ENCODE measurements around the gene CHCHD6. TPM values are rescaled to one million over a fixed set of nuclear protein-coding genes. Genes with fewer than 3 reads are reported as not detected.

Gene CHCHD6
- total RNA-seq, 1 donor from 2014 or later = 13.1 TPM

DNA sequence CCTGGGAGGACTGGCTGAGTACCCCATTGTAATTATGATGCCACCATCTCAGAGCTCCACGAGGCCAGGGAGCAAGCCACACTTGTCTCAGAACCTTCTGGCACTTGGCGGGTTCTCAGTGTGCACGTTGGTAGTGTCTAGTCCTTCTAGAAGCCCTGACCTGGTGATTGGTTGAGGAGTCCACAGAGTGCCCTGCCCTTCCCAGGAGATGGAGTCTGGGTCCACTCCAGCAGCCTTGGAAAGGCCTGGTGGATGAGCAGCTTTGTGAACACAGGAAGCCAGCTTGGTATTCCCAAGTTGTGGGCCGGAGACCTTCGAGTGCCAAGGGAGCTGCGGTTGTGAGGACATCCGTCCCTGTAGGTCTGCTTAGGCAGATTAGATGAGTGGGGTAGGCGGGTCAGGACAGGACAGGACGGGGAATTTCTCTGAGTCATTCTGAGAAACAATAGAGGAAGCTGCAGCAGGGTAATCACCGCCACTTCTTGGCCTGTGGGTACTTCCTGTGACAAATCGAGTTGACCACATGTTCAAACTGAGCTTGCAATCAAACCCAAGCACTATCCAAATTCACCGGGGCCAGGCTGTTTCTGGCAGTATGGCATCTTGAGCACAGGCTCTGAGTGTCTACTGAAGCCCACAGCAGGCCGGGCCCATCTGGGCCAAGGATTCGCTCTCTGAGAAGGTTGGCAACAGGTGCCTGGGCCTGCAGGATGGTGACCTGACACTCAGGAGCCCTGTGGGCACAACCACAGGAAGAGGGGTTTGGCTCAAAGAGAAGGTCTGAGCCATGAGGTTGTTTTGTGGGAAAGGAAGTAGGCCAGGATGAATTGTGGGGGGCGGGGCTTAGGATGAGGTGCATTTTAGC lies 207.4 kb downstream of the CHCHD6 start:
- Mint-ChIP-seq H3K4me3 (ENCODE audit: unreplicated experiment) (no peak overlapping the region), H3K4me1 (ENCODE audit: unreplicated experiment) (peaks cover 23% of the 10 kb centered on the region), H3K36me3 (ENCODE audit: unreplicated experiment) (no peaks in the 10 kb centered on the region), H3K27me3 (ENCODE audit: unreplicated experiment) (no peaks in the 10 kb centered on the region), H3K9me3 (ENCODE audit: unreplicated experiment) (no peaks in the 10 kb centered on the region), H3K27ac (ENCODE audit: unreplicated experiment) (peak overlapping the region; percentile 73)
- no peak for DNase-seq (ENCODE audit: extremely low spot score, unreplicated experiment)
- TF ChIP-seq, protein P1, sequence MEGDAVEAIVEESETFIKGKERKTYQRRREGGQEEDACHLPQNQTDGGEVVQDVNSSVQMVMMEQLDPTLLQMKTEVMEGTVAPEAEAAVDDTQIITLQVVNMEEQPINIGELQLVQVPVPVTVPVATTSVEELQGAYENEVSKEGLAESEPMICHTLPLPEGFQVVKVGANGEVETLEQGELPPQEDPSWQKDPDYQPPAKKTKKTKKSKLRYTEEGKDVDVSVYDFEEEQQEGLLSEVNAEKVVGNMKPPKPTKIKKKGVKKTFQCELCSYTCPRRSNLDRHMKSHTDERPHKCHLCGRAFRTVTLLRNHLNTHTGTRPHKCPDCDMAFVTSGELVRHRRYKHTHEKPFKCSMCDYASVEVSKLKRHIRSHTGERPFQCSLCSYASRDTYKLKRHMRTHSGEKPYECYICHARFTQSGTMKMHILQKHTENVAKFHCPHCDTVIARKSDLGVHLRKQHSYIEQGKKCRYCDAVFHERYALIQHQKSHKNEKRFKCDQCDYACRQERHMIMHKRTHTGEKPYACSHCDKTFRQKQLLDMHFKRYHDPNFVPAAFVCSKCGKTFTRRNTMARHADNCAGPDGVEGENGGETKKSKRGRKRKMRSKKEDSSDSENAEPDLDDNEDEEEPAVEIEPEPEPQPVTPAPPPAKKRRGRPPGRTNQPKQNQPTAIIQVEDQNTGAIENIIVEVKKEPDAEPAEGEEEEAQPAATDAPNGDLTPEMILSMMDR (IDR thresholded peaks at IDR 0.05) = no peak

DNA sequence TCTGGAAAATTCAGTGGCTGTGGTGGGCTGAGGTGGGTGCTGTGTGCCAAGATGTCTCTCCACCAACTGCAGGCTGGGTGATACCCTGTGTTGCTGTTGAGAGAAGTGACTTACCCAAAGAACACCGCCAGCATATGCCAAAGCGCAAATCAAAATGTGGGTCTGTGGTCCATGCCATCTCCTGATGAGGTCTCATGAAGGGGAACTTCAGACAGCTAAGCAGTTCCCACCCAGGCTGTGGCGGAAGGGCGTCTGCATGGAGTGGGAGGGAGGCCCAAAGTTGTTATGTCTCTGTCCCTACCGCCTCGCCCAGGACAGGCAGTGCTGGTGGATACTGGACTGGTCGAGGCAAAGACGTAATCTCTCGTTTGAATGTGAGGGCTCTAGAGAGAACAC lies 208.0 kb downstream of the CHCHD6 start:
- no peak overlapping the region for H3K4me3 Mint-ChIP-seq (ENCODE audit: unreplicated experiment)
- DNase-seq (ENCODE audit: extremely low spot score, unreplicated experiment) = no peak
- TF ChIP-seq, protein P1 (IDR thresholded peaks at IDR 0.05) = no peak
- H3K27me3 Mint-ChIP-seq (ENCODE audit: unreplicated experiment) = no peaks in the 10 kb centered on the region
- peak overlapping the region; percentile 73 for H3K27ac Mint-ChIP-seq (ENCODE audit: unreplicated experiment)
- H3K4me1 Mint-ChIP-seq (ENCODE audit: unreplicated experiment) = peaks cover 23% of the 10 kb centered on the region
- H3K36me3 Mint-ChIP-seq (ENCODE audit: unreplicated experiment) = no peaks in the 10 kb centered on the region
- H3K9me3 Mint-ChIP-seq (ENCODE audit: unreplicated experiment) = no peaks in the 10 kb centered on the region

DNA sequence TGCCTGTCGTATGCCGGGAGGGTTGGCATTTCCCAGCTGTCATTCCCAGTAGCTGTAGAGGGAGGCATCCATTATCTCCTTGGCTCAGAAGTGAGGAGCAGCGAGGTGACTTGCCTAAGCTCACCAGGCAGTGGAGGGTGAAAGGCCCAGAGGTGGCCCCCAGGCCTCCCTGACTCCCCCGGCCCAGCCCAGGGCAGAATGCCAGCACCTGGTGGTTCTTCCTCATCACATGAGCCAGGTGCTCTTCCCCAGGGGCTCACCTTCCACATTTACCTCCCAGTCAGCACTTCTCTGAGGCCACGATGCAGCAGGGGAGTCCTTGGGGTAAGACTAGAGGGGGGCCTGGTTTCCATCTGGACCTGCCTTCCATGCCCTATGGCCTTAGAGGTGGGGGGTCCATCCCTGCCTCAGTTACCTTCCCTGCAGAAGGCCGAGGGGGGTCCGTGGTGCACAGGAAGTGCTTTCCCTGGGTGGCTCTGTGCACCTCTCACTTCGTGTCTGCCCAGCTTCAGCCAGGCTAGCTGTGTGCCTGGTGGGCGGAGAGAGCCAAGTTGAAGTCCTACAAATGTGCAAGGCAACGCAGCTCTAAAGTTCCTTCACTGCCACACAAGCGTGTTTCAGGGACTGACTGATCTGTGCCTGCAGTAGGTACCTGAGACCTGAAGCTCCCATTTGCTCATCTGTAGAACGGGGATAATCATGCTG lies 208.6 kb downstream of the CHCHD6 start:
- Mint-ChIP-seq H3K27me3 (ENCODE audit: unreplicated experiment) (no peaks in the 10 kb centered on the region), H3K4me3 (ENCODE audit: unreplicated experiment) (no peak overlapping the region), H3K27ac (ENCODE audit: unreplicated experiment) (no peak overlapping the region), H3K36me3 (ENCODE audit: unreplicated experiment) (no peaks in the 10 kb centered on the region), H3K4me1 (ENCODE audit: unreplicated experiment) (peaks cover 23% of the 10 kb centered on the region), H3K9me3 (ENCODE audit: unreplicated experiment) (no peaks in the 10 kb centered on the region)
- TF ChIP-seq, protein P1 (IDR thresholded peaks at IDR 0.05) = no peak
- no peak for DNase-seq (ENCODE audit: extremely low spot score, unreplicated experiment)

DNA sequence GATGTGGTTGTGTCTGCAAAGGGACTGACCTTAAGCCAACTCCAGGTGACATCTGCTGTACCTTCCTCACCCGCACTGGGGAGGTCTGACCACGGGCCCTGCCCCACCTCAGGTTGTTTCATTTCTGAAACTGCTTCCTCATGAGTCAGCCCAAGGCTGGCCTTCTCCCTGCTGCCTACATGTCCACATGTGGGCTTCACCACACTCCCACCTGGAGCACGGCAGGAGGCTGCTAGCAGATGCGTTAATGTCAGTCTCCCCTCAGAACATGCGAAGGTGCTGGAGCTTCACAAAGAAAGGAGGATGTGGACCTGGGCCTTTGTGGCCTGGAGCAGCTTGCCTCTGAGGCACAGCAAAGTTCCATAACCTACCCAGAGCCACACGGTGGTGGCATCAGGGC lies 209.5 kb downstream of the CHCHD6 start:
- Mint-ChIP-seq H3K27ac (ENCODE audit: unreplicated experiment) (no peak overlapping the region), H3K9me3 (ENCODE audit: unreplicated experiment) (no peaks in the 10 kb centered on the region), H3K27me3 (ENCODE audit: unreplicated experiment) (no peaks in the 10 kb centered on the region), H3K36me3 (ENCODE audit: unreplicated experiment) (no peaks in the 10 kb centered on the region), H3K4me3 (ENCODE audit: unreplicated experiment) (no peak overlapping the region), H3K4me1 (ENCODE audit: unreplicated experiment) (peaks cover 22% of the 10 kb centered on the region)
- TF ChIP-seq, protein P1 (IDR thresholded peaks at IDR 0.05) = no peak
- no peak for DNase-seq (ENCODE audit: extremely low spot score, unreplicated experiment)

DNA sequence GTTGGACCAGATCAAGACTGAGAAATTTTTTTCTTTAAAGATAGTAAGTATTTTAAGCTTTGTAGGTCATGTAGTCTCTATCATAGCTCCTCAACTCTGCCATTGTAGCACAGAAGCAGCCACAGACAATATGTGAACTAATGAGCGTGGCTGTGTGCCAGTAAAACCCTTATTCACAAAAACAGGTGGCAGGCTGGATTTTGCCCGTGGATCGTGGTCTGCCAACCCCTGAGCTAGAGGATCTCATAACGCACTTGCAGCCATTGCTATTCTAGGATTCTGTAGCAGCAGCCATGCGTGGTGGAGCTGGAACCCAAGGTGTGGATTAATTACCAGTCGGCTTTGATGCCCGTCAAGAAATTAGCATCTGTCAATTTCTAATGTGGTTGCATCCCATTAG lies 210.2 kb downstream of the CHCHD6 start:
- DNase-seq (ENCODE audit: extremely low spot score, unreplicated experiment) = no peak
- Mint-ChIP-seq H3K36me3 (ENCODE audit: unreplicated experiment) (no peaks in the 10 kb centered on the region), H3K27me3 (ENCODE audit: unreplicated experiment) (no peaks in the 10 kb centered on the region), H3K4me1 (ENCODE audit: unreplicated experiment) (peaks cover 21% of the 10 kb centered on the region), H3K4me3 (ENCODE audit: unreplicated experiment) (no peak overlapping the region), H3K27ac (ENCODE audit: unreplicated experiment) (no peak overlapping the region), H3K9me3 (ENCODE audit: unreplicated experiment) (no peaks in the 10 kb centered on the region)
- TF ChIP-seq, protein P1 (IDR thresholded peaks at IDR 0.05) = no peak
